NCI-H526 (cell line): ENCODE measurements around the gene DNASE1L3.
A peak's percentile ranks its signal among the peaks of the same experiment; 100 is the strongest.

Source experiments
- DNase-seq, 2 experiments: peaks; one replicate each; lab custom pipeline; 2025; lab: John Stamatoyannopoulos, UW

DNASE1L3 gene

DNA sequence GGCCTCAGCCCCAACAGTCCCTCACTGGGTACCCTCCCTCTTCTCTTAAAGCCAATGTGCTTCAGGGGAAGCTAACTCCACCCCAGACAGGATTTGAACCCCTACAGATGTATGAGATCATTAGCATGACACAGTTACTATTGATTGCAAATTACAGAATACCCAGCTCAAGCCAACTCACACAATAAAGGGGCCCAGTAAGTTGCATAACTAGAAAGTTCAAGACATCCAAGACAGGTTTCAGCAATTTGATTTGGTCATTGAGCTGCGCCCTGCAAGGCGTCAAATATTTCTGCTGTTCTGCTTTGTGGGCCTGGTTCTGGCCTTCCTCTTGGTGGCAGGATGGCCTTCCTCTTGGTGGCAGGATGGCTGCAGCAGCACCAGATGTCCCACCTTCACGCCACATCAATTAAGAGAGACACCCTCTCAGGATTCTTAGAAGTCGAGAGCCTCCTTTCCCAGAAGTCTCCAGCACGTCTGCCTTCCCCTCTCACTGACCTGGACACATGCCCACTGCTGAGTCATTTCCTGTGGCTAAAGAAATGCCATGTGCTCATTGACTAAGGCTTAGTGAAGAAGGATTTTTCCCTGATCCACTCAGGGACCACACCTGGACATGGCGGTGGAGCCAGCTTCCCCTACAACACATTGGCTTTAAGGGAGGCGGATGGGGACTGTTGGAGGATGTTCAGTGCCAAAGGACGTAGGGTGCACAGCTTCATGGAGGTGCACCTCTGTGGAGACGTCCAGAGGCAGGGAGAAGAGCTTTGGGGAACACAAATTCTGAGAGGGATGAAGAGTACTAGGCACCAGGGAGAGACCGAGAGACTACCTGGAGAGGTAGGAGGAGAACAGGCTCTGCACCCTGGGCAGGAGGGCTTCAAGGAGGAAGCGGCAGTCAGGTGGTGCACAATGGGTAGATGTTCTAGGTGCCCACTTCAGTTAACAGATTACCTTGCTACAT lies 49.1 kb downstream of the DNASE1L3 start:
- no peak for DNase-seq

DNA sequence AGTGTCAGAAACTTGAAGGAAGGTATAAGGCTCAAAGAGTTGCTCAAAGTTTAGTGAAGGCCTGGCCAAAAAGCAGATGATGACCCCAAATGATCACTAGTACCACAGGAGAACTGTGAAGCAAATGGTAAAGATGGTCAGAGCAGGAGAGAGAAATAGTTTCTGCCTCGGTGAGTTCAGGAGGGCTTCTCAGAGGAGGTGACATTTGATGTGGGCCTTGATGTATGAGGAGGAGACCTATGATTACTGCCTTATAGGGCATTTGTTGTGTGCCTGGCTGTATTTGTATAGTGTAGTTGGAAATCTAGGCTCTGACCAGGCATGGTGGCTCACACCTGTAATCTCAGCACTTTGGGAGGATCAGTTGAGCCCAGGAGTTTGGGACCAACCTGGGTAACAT lies 50.4 kb downstream of the DNASE1L3 start:
- no peak for DNase-seq

DNA sequence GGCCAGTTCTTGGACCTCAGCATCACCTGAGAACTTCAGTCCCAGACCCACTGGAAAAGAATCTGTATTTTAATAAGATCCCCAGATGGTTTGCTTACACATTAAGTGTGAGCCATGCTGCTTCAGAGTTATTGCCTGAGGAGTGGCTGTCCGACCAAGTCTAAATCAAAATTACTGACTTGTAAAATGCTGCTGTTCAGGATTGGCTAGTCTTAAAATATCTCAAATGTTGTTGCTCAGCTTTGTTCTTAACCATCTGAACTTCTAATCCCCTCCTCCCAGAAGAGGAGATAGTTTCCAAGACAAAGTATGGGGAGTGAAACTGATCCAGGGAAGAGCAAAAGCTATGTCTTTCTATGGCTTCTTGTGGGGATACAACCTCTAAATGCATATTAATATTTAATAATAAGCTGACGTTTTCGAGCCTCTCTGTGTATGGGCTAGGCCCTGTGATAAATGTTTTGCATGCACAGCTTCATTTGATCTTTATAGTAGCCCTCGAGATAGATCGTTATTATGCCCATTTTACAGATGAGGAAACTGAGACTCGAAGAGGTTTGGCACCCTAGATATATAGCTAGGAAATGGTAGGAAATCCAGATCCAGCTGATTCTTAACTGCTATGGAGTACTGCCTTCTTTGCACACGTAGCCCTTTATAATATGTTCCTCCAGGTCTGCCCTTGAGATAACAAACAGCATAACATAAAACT lies 52.2 kb downstream of the DNASE1L3 start:
- no peak for DNase-seq

DNA sequence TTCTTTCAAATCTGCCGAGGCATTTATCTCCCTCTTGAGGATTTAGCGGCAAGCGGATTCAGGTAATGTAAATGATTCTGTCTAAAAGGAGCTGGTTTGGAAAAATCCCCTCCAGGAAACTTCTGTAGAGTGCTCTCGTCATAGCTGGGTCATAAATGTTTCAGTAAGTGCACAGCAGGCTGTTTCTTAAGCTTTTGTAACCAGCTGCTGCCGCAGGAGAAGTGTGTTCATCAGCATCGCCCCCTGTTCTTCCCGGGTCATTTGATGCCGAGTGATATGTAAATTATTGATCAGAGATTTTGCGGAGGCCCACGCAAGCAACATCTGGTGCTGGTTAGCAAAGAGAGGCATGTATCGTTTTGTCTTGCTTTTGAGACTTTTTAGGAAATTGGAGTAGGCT lies 53.1 kb downstream of the DNASE1L3 start:
- no peak for DNase-seq

DNA sequence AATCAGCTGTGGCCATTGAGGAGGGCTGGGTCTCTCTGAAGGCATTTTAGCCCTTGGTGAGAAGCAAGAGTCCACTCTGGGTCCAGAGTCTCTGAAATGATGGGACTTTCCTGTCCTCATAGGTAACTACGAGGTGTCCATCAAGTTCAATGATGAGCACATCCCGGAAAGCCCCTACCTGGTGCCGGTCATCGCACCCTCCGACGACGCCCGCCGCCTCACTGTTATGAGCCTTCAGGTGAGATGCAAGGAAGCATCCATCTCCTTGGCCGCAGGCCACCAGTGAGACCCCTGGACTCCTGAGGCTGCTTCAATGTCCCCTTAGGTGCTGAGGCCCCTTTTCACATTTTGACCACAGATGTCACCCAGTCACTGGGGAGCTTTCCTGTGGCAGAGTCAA lies 54.9 kb downstream of the DNASE1L3 start:
- DNase-seq, result no peak

DNA sequence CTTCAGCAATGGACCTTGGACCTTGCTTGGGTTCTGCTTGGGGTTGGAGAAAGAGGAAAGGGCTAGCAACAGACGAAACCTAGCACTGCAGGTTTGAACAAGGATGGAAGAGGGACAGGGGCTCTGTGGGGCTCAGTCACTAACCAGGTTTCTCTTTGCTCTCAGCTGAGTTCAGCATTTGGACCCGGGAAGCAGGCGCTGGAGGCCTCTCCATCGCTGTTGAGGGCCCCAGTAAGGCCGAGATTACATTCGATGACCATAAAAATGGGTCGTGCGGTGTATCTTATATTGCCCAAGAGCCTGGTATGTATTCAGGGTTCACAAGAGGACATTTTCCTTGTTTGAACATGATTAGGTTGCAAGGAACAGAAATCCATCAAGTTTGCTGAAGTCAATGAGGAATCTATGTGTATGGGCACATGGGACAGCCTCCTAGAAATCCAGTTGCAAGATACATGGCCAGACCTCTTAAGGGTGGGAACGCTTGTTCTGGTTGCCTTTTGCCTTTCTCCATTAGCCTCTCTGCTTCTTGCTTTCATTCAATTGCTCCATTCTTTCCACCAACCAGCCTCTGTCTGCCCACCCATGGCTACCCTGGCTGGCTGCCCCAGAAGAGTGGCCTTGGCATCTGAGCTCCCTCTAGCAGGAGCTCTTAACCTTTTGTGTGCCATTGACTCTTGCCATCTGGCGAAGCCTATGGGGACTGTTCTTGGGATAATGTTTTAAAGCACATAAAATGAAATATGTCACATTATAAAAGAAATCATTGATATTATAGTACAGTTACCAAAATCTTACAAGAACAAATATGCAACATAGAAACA lies 55.9 kb downstream of the DNASE1L3 start:
- no peak for DNase-seq

DNA sequence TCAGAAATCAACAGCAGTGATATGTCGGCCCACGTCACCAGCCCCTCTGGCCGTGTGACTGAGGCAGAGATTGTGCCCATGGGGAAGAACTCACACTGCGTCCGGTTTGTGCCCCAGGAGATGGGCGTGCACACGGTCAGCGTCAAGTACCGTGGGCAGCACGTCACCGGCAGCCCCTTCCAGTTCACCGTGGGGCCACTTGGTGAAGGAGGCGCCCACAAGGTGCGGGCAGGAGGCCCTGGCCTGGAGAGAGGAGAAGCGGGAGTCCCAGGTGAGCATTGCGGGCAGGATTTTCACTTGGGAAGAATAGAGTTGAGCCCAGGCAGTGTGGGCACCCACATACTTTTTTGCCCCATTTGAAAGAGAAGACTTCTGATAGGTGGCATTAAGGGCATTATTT lies 57.4 kb downstream of the DNASE1L3 start:
- DNase-seq, result no peak

DNA sequence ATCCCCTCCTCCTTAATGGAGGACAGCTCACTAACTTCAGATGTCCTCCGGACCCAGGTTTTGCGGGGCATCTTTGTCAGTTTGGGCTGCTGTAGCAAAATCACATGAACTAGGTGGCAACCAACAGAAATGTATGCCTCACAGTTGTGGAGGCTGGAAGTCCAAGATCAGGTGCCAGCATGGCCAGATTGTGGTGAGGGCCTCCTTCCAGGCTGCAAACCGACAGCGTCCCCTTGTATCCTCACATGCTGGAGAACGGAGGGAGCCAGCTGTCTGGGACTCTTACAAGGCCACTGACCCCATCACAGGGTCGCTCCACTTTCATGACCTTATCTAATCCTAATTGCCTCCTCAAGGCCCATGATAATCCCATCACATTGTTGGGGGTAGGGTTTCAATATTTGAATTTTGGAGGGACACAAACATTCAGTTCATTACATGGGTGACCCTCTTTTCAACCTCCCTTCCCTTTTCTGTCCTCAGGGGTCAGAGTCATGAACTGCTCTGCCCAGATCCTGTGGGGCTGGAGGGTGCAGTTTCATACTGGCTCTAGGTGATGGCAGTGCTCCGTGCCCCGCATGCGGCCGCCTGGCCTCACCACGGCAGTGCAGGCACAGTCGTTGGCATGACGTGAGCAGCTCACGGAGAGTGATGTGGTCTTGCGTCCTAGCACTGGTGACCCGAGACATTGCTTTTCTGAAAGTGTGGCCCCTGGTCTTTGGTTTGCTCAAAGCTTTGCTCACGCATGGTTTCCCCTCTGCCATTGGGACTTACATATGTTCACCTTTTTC lies 58.4 kb downstream of the DNASE1L3 start:
- no peak for DNase-seq

DNA sequence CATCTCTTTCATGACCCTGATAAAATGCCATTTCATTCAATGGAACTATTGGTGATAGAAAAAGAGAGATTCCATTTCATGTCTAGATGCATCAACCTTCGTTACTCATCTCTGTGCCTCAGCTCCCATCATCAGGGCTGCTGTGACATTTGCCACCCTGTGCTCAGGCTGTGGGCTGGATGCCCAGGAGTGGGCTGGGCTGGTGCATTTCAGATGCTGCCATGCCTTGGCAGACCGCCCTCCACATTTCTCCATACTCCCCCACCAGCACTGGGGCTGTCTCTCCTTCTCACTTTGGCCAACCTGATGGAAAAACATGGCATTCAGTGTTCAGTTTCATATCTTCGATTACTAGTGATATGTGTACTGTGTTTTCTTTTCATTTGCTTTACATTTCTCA lies 59.1 kb downstream of the DNASE1L3 start:
- no peak for DNase-seq

DNA sequence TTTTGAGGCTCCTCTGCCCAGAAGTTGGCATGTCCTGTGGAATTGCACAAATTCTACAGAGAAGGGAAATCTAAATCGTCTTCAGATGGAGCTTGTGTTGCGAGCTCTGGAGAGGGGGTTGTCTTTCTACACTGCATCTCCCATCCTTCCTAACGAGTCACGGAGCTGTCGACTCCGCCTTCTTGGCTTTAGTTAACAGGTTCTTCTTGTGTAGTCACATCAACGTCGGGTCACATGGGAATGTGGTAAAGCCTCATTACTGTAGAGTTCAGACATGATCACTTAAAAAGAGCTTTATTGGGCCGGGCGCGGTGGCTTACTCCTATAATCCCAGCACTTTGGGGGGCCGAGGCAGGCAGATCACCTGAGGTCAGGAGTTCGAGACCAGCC lies 60.0 kb downstream of the DNASE1L3 start:
- no peak for DNase-seq

DNA sequence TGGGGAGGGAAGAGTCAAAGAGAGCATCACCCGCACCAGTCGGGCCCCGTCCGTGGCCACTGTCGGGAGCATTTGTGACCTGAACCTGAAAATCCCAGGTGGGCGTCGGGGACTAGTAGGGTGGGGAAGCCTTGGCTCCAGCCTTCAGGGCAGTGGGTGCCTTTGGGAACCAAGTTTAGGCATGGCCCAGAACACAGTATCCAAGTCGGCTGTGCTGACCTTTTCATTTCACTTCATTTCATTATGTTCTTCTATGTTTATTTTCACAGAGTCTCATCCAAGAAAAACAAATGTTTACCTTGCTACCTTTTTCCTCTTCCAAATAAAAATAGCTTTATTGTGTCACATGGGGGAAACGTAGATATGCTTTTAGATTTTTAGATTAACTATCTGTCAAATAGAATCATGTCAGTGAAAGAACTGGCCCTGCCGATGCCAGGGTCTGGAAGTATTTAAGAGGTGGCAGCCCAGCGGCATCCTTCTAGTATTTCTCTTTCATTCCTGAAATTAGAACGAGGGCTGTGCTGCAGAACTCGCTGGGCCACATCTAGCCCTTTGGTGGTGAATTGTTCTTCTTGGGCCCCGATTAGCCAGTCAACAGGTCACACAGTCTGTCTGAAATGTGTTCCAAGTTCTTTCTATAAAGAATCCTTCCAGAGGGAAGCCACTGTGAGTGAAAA lies 60.5 kb downstream of the DNASE1L3 start:
- no peak for DNase-seq

DNA sequence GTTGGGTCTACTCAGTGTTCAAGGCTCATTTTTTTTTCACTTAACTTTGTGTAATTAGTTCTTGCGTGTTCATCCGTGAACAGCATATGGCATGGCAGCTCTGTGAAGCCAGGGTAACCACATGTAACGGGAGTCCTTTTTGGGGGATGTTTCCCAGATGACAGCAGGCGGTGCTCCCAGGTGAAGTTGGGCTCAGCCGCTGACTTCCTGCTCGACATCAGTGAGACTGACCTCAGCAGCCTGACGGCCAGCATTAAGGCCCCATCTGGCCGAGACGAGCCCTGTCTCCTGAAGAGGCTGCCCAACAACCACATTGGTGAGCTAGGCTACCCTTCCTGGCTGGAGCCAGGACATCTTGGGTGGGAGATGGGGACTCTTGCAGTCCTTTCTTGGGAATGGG lies 62.7 kb downstream of the DNASE1L3 start:
- DNase-seq, result no peak

DNA sequence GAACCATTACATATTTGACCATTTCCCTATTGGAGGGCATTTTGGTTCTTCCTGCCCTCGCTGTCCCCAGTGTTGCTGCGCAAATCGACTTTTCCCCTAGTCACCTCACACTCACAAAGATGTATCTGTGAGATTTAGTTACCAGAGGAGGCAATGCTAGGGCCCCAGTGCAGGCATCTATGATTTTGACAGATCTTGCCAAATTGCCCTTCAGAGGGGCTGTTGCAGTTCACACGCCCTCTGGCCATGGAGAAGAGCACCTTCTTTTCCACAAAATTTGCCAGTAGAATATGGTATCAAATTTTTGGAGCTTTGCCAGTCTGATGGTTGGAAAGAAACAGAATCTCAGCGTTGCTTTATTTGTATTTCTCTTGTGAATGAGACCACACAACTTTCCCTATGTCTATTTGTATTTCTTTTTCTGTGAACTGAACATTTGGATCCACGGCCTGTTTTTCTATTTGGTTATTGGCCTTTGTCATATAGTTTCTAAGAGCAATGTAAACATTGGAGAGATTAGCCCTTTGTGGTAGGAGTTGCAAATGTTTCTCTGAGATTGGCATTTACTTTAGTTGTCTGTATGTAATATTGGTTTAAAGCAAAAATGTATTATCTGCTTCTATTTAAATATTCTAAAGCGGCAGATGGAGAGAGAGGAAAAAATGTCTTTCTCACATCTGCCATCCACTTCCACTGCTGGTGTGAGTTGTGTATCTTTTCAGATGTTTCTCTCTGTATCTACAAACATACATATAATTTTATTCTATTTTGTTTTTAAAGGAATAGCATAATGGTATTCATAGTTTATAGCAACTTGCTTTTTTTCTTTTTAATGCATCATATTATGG lies 66.1 kb downstream of the DNASE1L3 start:
- peak in 1 of 2 experiments; percentile 6 for DNase-seq

DNA sequence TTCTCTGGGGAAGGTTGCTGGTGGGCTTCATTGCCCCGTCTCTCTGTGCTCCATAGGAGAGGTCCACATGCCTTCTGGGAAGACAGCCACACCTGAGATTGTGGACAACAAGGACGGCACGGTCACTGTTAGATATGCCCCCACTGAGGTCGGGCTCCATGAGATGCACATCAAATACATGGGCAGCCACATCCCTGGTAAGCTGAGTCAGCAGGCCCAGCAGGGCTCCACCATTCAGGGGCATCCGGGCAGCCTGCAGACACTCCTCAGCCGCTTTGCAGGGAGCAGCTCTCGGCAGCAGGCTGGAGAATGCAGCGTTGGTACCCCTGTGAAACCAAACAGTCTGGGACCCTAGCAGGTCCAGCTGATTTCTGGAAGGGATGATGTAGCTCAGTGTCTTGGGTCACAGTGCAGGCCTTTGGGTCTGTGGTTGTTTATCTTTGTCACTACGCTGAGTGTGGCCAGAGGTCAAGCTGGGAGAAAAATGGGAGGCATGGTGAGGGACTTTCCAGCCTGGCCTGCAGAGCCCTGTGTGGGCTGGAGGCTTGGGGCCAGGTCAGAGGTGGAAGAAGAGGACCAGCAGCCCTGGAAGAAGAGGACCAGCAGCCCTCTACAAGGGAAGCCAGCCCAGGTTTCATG lies 67.2 kb downstream of the DNASE1L3 start:
- no peak for DNase-seq
